NCI-H774 (cell line): ENCODE data around the gene OR2B2.

Source experiments
- DNase-seq: peaks from one replicate; lab custom pipeline; 2025; lab: John Stamatoyannopoulos, UW

OR2B2 gene

DNA sequence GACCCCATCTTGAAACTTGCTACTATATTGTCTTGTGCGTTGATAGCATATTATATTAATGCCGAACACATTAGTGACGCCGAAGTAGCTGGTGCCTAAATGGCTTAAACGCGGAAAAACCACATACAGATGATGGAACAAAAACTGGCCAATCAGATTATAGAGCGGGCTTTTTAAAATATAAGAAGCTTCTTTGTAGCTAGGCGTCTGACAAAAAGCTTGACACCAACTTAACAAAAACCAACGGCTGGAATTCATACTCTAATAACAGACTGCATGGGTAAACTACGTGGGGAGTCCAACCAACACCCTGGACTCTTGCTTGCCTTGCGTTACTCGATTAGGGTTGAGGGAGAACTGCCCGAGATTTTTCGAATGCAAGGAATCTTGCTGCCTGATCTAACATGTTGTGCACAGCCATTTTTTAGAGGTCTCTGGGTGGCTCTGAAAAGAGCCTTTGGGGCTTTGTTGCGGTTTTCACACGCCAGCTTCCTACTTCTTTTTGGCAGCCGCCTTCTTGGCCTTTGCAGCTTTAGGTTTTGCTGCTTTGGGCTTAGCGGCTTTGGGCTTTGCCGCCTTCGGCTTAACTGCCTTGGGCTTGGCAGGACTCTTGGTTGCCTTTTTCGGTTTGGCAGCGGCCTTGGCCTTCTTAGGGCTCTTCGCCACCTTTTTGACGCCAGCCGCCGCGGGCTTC is 45.7 kb downstream of the OR2B2 start:
- DNase-seq, result peak; percentile 56

DNA sequence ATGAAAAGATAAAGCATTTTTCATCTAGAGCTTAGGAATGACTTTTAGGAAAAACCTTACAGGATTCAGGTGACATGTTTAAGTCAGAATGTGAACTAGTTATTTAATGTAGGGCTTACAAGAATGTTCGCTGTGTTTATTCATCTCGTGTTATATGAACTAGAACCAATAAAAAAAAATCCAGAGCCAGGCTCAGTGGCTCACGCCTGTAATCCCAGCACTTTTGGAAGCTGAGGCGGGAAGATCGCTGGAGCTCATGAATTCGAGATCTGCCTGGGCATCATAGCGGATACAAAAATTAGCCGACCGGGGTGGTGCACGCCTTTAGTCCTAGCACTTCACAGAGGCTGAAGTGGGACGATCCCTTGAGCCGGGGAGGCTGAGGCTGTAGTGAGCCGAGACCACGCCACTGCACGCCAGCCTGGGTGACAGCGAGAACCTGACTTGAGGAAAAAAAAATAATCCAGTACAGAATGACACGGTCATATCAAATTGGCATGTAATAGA is 46.3 kb downstream of the OR2B2 start:
- DNase-seq, result peak; percentile 45

DNA sequence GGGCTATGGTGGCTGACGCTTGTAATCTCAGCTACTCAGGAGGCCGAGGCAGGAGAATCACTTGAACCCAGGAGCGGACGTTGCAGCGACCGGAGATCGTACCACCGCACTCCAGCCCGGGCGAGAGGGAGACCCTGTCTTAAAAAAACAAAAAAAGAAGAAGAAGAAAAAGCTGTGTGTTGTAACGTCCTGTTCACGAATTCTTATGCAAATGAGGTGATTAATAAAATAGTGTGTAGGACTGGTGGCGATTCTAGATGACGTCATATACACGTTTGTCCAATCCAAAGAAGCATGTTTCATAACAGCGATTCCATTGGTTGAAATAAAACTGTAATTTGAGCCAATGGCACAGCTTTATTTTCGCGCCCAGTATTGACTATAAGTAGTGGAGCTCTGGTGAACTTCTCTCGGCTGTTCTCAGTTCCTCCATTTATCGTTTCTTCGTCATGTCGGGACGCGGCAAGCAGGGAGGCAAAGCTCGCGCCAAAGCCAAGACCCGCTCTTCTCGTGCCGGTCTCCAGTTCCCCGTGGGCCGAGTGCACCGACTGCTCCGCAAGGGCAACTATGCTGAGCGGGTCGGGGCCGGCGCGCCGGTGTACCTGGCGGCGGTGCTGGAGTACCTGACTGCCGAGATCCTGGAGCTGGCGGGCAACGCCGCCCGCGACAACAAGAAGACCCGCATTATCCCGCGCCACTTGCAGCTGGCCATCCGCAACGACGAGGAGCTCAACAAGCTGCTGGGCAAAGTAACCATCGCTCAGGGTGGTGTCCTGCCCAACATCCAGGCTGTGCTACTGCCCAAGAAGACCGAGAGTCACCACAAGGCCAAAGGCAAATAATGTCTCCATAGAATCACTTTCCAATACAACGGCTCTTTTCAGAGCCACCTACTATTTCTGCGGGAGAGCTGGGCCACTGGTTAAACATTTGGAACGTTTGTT is 47.0 kb downstream of the OR2B2 start:
- peak; percentile 93 for DNase-seq

DNA sequence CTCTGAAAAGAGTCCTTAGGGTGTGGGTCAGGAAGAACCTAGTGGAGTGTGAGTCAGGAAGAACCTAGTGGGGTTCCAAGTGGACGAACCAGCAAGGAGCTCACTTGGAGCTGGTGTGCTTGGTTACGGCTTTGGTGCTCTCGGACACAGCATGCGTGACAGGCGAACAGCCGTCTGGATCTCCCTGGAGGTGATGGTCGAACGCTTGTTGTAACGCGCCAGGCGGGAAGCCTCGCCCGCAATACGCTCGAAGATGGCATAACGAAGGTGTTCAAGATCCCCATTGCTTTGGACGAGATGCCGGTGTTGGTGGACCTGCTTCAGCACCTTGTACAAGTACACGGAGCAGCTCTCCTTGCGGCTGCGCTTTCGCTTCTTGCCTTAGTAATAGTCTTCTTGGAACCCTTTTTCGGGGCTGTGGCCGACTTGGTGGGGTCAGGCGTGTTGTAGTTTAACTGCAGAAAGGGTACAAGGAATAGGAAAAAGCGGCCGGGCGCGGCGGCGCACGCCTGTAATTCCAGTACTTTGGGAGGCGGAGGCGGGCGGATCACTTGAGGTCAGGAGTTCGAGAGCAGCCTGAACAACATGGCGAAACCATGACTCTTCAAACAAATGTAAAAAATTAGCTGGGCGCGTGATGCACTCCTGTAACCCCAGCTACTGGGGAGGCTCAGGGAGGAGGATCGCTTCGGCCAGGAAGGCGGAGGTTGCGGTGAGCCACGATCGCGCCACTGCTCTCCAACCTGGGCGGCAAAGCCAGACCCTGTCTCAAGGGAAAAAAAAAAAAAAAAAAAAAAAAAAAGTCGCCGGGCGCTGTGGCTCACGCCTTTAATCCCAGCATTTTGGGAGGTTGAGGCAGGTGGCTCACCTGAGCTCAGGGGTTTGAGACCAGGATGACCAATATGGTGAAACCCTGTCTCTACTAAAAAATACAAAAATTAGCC is 48.0 kb downstream of the OR2B2 start:
- no peak for DNase-seq

DNA sequence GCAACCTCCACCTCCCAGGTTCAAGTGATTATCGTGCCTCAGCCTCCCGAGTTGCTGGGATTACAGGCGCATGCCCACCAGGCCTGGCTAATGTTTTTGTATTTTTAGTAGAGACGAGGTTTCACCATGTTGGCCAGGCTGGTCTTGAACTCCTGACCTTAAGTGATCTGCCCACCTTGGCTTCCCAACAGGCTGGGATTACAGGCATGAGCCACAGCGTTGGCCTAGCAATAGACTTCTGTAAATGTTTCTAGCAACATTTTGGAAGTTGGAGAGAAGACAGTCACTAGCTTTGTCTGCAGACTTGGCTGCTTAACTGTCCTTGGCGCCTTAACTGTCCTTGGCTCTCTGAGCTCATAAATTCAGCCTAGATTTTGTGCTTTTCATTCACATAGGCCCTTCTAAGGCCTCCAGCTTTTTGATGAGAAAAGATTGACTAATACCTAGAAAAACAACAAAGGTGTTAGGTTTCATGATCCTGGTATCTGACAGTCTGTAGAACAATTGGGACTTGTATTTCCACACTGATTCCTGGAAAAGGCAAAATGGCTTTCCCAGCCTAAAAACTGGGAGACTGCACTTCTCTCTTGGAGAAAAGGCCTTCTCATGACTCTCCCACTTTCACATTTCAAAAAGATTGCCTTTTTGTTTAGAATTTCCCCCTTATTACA is 49.7 kb downstream of the OR2B2 start:
- DNase-seq, result no peak

DNA sequence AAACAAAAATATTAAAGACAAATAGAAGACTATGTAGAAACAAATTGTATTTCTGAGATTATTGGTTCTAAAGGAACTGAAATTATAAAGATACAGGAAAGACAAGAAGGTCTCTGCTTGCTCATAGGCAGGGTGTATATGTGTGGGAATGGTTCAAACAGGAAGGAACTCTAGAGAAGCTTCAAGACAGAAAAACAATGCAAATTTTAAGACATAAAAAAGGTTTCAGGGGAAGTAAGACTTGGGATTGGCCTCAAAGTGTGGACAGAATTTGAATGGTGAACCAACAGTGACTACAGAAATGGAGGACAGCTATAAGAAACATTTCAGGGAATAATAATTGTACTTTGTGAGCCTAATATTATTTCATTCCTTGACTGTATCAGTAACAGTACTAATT is 50.3 kb downstream of the OR2B2 start:
- no peak for DNase-seq

DNA sequence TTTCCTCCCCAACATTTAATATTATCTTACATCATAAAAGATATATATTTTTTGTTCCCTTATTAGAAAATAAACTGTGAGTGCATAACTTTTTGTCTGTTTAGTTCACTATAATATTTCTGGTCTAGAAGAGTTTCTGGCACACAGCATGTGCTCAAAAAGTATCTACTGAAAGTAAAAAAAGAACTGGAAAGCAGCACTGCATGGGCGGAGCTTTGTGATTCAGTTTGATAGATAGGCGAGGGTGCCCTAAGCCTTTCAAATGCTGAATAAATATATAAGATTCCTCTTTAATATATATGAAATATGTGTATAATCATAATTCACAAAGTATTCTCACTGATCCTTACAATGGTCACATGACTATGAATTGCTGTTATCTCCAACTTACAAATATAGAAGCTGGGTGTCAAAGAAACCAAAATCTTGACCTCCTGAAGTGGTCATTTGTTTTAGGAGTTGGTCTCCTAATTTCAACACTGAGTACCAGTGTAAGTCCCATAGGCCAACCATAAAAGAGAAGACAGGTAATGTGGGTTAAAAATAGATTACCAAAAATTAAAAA is 50.8 kb downstream of the OR2B2 start:
- no peak for DNase-seq
